Cardiac fibroblast (primary cell): ENCODE results near the gene TAOK1.

Experiments used
- DNase-seq, 2 donors: peaks; one replicate each; pipeline versions ENCODE4 v3.0.0 to v3.0.0-alpha.2; 2010; ENCODE audit warnings: low read depth in 2 of 2
- H3K4me3 ChIP-seq, 2 donors: replicated peaks in 1 of 2; 1 replicate in 1 of 2; 2 replicates in 1 of 2; pipeline ENCODE4 v1.5.1; 2011; ENCODE audit warnings: low read depth in 2 of 2, low read length in 2 of 2, mild to moderate bottlenecking in 2 of 2, moderate library complexity in 1 of 2
- CTCF ChIP-seq: IDR thresholded peaks from one replicate; pipeline ENCODE4 v1.5.1; 2011; ENCODE audit warnings: low read depth, mild to moderate bottlenecking, low read length, inconsistent platforms

TAOK1 gene

DNA sequence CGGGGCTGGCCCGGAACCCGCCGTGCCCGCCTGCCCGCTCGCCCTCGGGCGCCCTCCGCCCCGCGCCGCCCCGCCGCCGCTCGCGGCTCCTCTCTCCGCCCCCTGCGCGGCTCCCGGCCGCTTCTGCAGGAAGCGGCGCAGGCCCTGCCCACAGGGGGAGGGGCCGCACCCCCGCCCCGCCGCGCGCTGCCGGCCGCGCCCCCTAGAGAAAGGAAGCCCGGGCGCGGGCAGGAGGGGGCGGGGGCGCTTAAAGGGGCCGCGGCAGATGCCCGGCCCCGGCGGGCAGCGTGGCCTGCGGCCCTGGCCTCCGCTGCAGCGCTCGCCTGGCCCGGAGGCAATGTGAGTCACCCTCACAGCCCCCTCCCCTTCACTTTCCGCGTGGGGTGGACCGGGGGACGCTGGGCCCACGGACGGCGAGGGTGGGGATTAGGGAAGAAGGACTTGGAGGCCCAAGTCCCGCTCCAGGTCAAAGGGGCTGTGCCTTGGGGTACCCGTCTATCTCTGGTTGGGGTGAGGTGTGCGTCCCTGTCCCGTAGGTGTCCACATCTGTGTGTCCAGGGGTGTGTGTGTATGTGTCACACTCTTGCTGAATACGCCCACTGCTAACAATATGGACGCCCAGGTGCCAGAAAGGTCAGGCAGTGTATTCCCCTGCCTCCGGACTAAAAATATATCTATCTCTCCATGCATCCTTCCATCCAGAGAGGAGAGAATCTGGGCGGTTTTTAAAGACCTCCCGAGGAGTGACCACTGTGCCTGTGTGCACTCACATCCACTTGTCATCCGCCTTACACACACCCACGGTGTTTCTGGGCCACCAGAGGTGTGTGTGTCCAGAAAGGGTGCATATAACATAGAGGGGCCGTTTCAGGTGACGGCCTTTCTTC is 199.6 kb downstream of the TAOK1 start, which contains the start of gene GIT1:
GIT1 (minus strand) TSS at position 125 of the 887 bp plus-strand sequence. CDS start 270 bp downstream, outside the sequence.
- TF ChIP-seq CTCF: no peak
- H3K4me3 ChIP-seq: peak within 1 kb of the TSS; percentile 82 to 90
- peak; percentile 74 to 89 for DNase-seq

GRCh38 chr17:29590411-29591145 is 200.4 kb downstream of the TAOK1 start:
- no peak for TF ChIP-seq CTCF
- peak; percentile 46 to 69 for DNase-seq
- H3K4me3 ChIP-seq: peak overlapping the region in 1 of 2 donors; percentile 55

GRCh38 chr17:29591146-29591736 is 201.1 kb downstream of the TAOK1 start:
- TF ChIP-seq CTCF: no peak
- H3K4me3 ChIP-seq: peak overlapping the region; percentile 18 to 21
- DNase-seq: peak; percentile 52 to 61

DNA sequence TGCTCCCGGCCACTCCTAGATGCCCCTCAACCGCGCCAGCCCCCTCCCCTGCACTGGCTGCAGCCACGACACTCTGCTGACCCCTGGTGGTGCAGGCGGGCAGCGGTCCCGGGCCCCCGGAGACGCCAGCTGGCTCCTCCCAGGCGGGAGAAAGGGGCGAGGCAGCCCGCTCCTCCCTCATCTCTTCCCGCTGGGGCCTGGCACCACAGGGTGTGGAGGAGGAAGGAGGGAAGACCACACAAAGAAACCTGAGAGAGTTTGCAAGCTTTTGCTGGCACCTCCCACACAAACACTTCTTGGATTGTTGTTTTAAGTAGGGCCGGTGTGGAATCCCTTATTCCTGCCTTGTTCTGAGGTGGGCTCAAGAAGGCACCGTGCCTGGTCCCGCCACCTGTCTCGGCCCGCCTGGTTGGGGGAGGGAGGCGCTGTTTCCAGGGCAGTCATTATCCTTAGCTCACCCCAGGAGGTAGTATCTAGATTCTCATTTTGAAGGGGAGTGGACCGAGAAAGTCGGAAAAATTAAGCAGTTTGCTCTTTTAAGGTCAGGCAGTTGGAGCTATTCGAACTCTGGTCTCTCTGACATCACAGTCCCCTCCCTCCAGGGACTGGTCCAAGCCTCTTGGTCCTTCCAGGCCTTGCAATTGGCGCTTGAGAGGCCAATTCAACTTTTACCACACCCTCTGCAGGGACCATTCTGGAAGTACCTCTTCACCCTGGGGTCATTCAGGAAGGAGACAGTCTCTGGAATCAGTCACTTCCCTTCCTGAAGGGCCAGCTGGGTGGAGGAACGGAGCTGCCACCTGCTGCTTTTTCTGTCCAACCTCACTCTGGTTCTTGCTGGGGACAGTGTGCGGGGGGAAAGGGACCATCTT is 201.8 kb downstream of the TAOK1 start:
- DNase-seq: peak; percentile 66 to 83
- H3K4me3 ChIP-seq: peak overlapping the region in 1 of 2 donors; percentile 18
- peak; percentile 95 for TF ChIP-seq CTCF

DNA sequence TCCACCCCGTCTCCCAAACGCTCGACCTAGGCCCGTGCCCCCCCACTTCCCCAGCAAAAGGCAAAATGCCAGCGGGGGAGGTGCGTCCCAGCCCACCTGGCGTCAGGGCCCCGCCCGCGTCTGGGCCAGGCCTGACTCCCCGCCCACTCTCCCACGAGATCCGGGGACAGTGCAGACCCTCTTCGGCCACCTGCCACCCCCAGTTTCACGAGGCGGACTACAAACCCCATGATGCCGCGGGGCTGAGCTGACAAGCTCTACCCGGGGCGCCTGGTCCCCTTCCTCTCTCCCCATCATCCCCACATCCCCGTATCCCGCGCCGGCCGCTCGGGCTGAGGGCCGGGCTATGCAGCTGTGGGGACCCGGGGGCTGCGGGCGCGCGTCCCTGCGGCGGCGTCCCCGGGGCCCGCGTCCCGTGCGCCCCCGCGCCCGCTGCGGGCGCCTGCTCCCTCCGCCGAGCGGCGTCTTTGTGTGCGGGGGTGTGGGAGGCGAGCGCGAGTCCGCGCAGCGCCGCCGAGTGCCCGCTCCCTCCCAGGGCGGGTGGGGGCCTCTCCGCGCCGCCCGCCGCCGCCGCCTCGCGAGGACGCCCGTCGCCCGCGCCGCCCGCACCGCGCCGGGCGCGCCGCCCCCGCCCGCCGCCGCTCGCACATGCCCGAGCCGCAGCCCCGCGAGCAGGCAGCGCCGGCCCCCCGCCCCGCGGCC is 202.8 kb downstream of the TAOK1 start, which contains the start of gene ANKRD13B:
ANKRD13B (plus strand) TSS at position 283 of the 702 bp plus-strand sequence. CDS start 490 bp downstream, outside the sequence.
- H3K4me3 ChIP-seq: peak within 1 kb of the TSS; percentile 61 to 69
- no peak for TF ChIP-seq CTCF
- no peak for DNase-seq
